Stimulated activated CD8-positive, alpha-beta memory T cell treated with anti-CD3 and anti-CD28 coated beads, Interleukin-12 subunit alpha, Interleukin-12 subunit beta, amount 100 ng/mL, for 24 hours (primary cell): Measurements from ENCODE around the gene MGA.

ENCODE experiments used
- DNase-seq: peaks from one replicate; pipeline ENCODE4 v3.0.0-alpha.2; 2020; ENCODE audit errors: extremely low read depth

MGA gene

DNA sequence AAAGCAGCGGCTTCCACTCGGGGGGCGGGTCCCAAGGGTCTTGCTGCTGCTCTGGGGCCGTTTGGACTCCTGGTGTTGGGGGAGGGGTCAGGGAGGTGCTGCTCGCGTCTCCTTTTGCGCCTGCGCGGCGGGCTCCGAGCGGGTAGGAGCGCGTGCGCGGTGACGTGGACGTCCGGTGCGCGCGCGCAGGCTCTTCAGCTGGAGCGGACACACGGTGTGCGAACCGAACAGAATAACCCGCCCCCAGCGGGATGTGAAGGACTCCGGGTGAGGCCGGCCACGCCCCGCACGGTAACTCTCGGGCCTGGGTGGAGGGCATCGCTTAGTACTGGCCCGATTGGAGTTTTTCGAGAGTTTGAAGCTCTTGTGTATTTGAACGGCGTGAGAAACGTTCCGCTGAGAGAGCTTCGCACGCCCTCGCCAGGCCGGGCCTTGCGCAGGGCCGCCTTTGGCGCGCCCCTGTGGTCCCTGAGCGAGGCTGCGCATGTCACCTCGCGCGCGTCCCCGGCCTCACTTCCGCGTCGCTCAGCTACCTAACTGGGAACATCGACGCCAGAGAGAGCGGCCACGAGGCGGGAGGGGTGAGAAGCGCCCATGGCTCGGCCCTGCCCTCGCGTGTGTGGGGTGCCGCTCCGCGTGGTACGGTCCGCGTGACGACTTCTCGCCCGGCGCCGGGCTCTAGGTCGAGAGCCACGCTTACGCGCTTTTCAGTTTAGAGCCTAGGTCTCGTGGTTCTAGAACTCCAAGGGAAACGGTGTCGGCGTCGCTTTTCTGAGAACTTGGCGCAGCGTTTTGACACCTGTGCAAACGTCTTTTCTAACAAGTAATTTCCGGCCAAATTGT, at the start of gene MGA:
TSS of gene MGA (plus strand) at position 171 of the 843 bp plus-strand sequence.
- DNase-seq, result peak; percentile 73

DNA sequence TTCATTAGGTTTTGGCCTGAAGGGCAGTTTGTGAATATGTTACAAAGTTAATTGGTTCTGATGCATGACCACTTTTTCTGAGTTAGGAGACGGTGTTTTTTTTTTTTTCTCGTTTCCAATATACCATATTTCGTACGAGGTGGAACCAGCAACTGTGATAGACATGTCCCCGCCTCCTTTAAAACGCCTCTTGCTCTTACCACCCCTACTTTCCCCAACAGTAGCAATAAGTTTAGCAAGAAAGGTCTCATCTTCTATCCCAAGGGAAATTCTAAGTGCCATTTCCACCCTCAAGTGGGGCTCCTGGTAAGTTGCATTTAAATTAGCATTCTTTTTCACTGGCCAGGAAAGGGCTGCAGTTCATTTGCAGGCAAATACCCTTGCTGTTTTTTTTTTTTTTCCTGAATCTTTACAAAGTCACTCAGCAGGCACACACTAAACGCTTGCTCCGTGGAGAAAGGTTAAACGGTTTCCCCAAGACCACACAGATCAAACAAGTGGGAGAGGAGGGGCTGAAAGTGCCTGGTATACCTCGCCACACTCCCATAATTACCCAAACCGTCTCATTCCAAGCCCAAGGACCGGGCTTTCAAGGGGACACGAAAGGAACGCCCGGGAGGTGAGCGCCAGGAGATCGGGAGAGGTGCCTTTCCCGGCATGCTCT, 39.5 kb upstream of the MGA start:
- DNase-seq, result no peak

DNA sequence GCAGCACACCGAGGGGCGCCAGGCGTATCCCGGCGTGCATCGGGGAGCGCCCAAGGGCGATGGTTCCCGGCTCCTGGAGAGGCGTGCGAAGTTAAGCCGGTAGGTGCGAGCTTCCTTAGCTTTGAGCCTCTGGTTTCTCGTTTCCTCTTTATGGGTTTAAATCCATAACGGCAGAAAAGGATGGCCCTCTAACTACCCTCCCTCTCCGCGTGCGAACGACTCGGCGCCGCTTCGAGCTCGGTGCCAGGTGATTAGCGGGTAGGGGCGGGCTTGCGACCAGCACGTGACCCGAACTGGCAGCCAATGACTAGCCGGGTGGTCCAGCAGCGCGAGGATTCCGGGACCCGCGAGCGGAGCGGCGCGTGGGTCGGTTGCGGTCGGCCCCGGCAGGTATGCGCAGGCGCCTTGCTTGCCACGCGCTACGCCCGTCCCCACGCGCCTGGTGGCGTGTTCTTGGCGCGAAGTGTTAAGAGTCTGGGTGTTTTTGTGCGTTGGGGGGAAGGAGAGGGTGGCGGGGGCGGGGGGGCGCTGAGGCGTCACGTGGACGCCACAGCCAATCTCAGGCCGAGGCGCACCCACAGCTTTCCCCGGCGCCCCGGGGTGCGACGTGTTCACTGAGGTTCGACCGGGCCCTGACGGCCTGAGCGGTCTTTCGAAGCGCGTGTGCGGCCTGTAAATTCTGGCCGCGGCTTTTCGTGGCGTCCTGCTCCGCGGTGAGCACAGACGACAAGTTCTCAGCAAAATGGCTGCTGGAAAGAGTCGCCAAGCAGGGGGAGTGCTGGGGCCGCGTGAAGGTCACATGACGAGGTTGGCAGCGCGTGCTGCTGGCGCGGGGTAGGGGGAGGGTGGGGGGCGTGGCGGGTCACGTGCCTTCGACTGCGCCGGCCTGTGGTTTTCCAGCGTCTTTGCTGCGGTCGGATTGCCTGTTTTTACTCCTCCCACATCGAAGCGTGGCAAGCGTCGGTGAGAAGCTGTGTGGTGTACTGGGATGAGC, 38.7 kb upstream of the MGA start:
- DNase-seq, result peak; percentile 57

DNA sequence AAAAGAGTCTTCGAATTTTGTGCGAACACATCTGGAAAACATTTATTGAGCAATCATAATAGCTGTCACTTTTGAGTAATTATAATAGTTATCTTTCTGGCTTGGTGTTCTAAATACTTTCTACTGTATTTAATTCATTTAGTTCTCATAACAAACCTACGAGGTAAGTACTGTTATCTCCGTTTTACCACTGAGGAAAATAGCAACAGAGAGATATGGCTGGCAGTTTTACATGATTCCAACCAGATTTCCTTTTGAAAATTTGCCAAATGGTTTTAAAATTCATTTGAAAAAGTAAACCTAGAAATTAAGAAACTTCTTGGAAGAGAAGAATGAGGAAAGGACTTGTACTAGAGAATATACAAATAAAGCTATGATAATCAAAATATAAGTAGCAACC, 37.3 kb upstream of the MGA start:
- no peak for DNase-seq

GRCh38 chr15:41627203-41627602, 33.0 kb upstream of the MGA start:
- DNase-seq, result no peak

DNA sequence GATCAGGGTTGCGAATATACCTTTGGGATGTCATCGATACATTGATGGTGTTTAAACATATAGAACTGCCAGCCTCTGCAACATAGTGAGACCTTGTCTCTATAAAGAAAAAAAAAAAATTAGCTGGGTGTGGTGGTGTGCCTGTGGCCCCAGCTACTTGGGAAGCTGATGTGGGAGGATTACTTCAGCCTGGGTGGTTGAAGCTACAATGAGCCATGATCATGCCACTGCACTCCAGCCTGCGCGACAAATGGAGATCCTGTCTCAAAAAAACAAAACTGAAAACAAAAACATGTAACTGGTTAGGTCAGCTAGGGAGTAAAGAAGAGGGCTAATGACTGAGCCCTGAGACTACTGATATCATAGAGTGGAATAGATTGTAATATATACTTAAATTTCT, 30.7 kb upstream of the MGA start:
- DNase-seq, result no peak

GRCh38 chr15:41629883-41630282, 30.3 kb upstream of the MGA start:
- no peak for DNase-seq

- DNase-seq, result no peak
Measured at GRCh38 chr15:41630616-41631217, 29.5 kb upstream of the MGA start.

- no peak for DNase-seq
Measured at GRCh38 chr15:41631880-41632470, 28.2 kb upstream of the MGA start.

GRCh38 chr15:41633609-41634008, 26.6 kb upstream of the MGA start:
- DNase-seq, result no peak

GRCh38 chr15:41634072-41634626, 26.1 kb upstream of the MGA start:
- no peak for DNase-seq

- DNase-seq, result no peak
Measured at GRCh38 chr15:41637086-41637485, 23.1 kb upstream of the MGA start.

- DNase-seq, result no peak
Measured at GRCh38 chr15:41640985-41641384, 19.2 kb upstream of the MGA start.

- no peak for DNase-seq
Measured at GRCh38 chr15:41647262-41647661, 12.9 kb upstream of the MGA start.

DNA sequence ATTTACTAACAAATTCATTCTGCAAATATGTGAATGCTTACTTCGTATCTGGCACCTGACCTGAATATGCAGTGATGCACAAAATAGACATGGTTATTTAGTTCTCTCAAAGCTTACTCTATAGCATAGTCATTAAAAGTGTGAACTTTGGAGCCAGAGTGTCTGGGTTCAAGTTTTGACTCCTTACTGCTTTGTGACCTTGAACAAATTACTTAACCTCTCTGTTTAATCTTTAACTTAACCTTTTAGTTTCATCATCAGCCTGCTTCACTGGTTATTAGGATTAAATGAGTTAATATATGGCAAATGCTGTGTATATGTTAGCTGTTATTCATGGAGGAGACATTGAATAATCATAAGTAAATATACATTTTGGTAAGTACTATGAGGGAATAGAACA, 12.1 kb upstream of the MGA start:
- DNase-seq, result no peak

DNA sequence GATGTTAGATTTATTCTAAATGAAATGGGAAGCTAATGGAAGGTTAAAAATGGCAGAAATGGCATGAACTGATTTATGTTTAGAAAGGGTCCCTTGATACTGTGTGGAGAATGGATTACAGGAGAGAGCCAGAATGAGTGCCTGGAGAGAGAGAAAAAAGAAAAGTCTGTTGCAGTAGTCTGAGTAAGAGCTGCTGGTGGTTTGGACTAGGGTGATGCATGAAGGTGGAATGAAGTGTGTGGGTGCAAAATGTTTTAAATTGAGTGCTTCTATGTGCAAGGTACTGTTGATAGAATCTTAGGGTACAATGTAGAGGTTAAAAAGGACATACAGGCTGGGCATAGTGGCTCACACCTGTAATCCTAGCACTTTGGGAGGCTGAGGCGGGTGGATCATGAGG, 11.4 kb upstream of the MGA start:
- no peak for DNase-seq

DNA sequence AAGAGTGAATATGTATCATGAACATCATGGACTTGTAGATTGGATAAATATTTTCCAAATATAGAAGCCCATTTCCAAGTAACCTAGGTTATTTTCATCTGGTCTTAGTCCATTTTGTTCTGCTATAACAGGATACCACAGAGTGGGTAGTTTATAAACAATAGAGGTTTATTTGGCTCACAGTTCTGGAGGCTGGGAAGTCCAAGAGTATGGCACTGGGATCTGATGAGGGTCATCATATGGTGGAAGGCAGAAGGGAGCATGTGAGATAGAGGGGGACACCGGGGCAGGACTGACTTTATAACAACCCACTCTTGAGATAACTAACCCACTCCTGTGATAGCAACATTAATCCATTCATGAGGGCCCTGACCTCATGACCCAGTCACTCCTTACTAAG, 9.4 kb upstream of the MGA start:
- DNase-seq, result no peak

GRCh38 chr15:41651373-41651772, 8.8 kb upstream of the MGA start:
- DNase-seq, result no peak

DNA sequence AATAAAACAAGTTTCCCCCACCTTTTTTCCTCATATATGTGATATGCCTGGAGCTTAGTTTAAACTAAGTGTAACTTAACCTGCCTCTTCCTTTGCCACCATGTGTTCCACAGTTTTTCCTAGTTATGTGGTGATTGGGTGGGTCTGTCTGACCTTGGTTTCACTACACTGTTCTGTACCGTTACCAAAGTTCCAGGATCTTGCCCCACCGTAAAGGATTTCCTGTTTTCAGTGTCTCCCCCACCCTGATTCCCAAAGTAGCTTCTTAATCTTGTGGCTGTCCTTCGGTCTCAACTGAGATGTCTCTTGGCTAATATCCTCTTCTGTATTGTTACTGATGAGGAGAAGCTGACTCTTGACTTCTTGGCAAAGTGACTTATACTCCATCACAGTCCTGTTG, 6.4 kb upstream of the MGA start:
- DNase-seq, result no peak

DNA sequence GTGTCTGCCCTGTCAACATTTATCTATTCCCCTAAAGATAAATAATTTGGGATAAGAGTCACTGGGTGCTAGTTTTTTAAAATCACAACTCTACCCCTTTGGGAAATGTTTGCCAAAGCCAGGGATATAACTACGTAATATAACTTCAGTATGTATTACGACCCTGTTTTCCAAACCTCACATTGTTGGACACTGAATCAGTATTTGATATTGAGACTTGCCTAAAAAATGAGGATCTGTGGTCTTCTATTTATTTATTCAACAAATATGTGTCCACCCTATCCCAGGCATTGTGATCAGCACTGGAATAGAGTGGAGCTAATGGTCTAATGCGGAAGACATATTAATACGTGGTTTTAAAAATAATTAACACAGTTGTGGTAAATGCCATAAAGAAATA, 4.5 kb upstream of the MGA start:
- DNase-seq, result no peak

GRCh38 chr15:41656188-41656587, 4.0 kb upstream of the MGA start:
- no peak for DNase-seq
